NCI-H1694 (cell line): ENCODE results near the gene MICOS13.

ENCODE experiments used
- DNase-seq: peaks from one replicate; lab custom pipeline; 2025; lab: John Stamatoyannopoulos, UW

The MICOS13 gene

DNA sequence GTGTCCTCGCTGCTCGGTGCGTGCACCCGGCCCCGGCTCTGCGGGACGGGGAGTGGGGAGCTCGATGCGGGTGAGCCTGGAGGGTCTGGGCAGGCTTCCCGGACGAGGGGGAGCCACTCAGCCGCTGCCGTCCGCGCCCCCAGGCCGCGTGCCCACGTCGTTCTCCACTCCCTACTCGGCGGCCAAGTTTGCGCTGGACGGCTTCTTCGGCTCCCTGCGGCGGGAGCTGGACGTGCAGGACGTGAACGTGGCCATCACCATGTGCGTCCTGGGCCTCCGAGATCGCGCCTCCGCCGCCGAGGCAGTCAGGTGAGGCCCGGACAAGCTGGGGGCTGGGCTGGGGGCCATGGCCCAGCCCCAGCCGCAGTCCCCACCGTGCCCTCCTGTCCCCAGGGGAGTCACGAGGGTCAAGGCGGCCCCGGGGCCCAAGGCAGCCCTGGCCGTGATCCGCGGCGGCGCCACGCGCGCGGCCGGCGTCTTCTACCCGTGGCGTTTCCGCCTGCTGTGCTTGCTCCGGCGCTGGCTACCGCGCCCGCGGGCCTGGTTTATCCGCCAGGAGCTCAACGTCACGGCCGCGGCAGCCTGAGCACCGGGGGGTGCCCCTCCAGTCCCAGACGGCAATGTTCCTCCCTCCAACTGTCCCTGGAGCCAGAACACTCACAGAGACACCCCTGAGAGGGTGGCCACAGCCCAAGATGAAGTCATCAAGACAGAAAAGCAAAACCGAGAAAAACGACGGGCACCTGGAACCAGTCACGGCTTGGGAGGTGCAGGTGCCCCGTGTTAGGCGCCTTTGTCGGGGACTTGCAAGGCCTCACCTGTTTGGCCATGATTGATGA is 7.3 kb upstream of the MICOS13 start:
- no peak for DNase-seq

DNA sequence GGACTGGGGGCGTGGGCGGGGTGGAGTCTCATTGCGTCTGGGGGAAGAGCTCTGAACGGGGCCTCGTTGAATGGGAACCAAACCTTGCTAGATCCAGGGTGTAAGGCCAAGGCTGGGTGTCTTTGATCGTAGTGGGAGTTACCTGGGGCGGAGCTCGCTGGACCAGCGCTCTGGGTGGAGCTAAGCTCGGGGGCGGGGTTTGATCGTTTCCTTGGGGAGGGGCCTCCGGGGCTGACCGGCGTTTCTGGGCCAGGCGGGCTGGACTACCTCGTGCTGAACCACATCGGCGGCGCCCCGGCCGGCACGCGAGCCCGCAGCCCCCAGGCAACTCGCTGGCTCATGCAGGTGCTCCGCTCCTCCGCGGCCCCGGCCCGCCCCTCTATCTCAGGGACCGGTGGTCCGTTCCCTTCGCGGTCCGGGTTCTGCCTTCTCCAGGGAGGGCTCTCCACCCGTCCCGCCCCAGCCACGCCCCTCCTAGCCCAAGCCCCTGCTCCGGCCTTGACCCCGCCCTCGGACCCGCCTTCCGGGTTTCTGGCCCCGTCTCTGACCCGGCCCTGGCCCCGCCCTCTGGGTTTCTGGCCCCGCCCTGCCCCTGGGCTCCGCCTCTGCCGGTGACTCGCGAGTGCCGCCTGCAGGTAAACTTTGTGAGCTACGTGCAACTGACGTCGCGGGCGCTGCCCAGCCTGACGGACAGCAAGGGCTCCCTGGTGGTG is 6.5 kb upstream of the MICOS13 start:
- DNase-seq, result peak; percentile 86

DNA sequence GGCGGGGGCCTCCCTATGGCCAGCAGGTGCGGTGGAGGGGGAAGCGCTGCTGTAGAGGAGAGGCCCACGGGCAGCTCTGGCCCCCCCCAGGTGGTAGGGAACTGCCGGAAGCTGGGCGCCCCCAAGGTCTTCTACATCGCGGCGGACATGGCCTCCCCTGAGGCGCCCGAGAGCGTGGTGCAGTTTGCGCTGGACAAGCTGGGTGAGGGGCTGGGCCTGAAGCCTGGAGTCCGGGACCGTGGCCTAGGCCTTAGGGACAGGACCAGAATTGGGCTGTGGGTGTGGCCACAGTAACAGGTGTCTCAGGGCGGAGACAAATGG is 6.0 kb upstream of the MICOS13 start:
- no peak for DNase-seq

DNA sequence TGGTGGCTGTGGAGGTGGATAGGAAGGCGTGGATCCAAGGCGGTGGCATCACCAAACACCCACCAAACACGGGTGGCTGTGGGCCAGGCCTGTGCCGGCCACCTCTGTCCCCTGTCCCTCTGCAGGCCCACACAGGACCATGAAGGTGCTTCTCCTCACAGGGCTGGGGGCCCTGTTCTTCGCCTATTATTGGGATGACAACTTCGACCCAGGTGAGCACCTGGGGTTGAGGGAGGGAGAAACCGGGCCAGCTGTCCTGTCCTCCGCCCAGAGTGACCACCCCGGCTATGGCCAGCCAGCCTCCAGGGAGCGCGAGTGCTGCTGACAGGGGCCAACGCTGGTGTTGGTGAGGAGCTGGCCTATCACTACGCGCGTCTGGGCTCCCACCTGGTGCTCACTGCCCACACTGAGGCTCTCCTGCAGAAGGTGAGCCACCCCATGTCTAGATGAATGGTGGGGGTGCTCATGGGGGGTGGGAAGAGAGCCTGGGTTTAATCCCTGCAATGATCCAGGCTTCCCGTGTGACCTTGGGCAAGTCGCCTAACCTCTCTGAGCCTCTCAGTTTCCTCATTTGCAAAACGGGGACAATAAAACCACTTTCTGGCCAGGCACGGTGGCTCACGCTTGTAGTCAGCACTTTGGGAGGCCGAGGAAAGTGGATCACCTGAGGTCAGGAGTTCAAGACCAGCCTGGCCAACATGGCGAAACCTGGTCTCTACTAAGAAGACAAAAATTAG is 4.5 kb upstream of the MICOS13 start:
- no peak for DNase-seq

DNA sequence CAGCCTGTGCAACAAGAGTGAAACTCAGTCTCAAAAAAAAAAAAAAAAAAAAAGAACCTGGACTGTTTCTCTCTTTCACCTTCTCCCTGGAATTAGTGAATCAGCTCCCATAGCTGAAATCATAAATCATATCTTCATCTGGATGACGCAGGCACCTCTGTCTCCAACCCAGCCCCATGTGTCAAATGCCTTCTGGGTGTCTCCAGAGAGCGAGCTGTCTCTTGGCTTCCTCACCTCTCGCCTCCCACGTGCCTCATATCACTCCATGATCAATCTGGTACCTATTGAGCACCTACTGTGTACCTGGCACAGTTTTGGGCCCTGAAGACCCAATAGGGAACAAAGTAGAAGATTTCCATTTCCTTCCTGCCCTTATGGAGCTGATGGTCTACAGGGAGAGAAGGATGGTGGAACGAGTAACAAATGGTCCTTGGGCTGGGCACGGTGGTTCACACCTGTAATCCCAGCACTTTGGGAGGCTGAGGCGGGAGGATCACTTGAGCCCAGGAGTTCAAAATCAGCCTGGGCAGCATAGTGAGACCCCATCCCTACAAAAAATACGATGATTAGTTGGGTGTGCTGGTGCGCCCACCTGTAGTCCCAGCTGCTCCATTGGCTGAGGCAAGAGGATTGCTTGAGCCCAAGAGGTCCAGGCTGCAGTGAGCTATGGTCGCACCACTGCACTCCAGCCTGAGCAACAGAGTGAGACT is 3.0 kb upstream of the MICOS13 start:
- DNase-seq, result no peak

DNA sequence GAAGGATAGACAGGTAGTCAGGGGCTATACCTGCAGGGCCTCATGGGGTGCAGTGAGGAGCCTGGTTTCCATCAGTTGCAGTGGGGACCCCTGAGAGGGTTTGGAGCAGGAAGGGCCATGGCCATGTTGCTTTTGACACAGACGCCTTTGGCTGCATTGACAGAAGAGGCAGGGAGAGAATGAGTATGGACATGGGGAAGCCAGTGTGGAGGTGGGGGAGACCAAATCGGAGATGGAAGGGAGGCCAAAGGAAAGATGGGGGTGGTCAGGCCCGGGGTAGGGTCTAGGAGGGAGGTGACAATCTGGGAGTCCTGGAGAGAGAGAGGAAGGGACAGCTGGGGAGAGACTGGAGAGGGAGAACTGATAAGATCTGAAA is 1.8 kb upstream of the MICOS13 start:
- no peak for DNase-seq

DNA sequence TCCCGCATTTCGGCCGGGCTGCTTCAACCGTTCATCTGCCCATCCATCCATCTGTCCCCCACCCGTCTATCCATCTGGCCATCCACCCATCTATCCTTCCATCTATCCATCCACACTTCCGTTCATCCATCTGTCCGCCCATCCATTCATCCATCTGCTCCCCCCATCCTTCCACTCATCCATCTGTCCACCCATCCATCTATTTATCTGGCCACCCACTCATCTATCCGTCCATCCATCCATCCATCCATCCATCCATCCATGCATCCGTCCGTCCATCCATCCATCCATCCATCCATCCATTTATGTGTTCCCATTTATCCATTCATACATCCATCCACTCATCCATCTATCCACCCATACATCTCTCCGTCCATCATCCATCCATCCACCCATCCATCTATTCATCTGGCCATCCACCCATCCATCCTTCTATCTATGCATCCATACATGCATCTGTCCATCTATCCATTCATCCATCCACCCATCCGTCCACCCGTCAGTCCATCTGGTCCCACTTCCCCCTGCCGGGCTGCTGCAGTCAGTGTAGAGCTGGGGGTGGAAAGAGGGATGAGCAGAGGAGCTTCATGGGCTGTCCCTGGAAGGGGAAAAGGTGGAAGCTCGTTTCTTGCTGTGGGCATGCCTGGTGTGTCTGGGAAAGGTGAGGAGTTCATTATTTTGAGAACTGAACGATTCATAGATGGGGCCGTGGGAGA is 1.2 kb upstream of the MICOS13 start:
- DNase-seq, result no peak

DNA sequence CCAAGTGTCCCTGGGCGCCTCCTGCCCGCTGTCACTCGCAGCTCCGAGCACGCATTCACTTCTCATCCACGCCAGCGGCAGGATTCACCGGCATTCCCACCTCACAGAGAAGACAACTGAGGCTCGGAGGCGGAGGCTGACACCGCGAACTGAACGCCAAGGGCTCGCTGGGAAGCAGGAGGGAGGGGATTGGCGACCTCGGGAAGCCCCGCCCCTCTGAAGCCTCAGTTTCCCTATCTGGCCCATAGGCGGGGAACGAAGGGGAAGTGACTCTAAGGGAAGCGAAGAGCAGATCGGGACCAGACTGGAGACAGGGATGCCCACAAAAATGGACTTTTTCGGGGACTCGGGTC is 256 bp downstream of the MICOS13 start:
- DNase-seq, result no peak

DNA sequence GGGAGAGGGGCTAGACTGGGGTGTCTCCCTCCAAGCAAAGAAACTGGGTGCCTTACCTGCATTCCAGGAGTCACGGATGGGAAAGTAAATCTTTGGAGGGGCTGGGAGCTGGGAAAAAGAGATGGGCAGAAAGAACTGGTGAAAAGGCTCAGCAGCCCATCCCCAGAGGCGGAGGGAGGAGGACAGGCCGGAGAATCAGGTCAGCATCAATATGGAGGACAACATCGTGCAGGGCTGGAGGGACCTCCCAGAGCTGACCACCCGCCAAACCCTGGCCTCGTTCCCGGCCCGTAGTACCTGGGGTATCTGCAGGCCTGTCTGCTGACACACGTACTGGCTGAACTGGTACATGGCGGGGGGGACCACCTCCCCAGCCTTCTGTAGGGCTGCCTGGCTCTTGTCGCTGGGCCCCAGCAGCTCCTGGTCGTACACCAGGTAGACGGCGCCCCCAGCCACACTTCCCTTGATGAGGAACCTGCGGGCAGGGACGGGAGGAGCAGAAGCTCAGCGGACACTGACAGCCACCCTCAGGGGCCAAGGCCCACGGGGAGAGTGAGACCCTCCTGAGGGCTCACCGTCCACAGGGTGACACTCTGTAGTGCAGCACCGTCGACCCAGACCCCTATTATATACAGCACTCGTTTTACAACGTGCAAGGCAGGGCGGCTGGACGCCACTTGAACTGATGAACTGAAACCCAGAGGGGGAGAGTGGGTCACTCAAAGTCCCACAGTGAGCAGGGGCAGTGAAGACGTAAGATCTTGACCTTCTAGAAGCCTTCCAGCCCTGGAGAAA is 830 bp downstream of the MICOS13 start:
- DNase-seq, result no peak

DNA sequence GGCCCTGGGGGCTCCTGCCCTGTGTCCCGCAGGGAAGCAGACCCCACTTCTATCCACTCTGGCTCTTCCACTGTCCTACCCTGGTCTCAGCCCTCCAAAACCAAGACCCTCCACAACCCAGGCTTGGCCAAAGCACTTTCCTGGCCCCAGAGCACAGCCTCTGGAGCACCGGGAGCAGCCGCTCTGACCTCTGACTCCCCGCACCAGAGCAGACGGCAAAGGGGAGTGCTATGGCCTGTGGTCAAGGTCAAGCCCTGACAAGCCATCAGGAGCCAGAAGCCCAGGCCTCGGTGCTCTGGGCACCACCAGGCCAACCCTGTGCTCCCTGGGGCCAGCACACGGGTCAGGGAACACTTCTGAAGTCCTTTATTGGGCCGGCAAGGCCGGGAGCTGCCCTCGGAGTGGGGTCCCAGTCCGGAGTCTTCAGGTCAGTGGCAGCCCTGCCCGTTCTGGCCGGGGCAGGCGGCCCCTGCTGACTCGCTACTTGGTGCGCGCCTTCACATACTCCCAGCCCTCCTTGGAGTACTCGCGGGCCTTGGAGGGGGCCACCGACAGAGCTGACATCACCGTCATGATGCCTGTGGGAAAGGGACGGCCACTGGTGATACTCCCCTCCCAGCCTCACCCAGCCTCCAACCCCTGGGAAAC is 2.1 kb downstream of the MICOS13 start:
- DNase-seq, result no peak

DNA sequence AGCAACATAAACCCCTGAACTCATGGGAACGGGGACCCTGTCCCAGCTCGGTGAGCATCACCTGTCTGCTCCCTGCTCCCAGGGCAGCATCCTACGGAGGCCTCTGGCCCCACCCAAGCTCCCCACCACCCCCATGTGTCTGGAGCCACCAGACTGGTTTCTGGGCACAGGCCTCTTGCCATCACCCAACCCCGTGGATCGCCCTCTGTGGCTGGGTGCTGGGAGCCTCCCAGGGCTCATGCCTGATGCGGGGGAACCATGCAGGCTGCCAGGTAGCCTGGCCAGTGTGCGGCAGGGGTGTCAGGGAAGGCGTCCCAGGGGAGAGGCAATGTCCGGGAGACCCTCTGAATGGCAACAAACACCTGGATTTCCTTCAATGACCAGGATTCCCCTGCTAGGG is 2.7 kb downstream of the MICOS13 start:
- DNase-seq, result no peak

DNA sequence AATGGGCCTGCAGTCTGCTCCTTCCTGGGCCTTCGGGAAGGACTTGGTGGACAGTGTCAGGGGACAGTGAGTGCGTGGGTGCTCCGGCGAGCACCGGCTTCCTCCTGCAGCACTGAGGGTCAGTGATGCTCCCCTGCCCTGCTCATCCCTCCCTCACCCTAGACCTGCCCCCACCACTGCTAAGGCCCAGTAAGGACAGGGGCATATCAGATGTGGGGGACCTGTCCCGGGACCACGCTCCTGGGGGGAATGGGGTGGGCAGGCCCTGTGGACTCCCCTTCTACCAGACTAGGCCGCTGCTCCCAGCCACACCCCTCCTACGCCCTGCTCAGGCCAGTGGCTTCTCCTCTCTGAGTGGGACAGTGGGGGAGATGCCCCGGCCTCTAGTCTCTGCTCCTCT is 3.2 kb downstream of the MICOS13 start:
- no peak for DNase-seq

DNA sequence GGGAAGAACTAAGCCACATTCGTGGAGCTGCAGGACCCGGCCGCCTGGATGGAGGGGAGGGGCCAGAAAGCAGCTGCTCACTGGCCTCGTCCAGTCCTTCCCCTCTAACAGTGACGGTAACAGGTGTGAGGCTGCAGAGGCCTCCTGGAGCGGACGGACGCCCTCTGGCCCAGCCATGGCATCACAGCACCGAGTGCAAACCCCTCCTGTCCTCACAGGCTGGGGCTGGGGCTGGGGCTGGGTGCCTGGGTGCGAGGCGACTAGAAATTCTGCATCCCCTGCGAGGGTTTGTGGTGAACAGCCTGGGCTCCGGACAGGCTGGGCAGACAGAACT is 3.6 kb downstream of the MICOS13 start:
- no peak for DNase-seq

DNA sequence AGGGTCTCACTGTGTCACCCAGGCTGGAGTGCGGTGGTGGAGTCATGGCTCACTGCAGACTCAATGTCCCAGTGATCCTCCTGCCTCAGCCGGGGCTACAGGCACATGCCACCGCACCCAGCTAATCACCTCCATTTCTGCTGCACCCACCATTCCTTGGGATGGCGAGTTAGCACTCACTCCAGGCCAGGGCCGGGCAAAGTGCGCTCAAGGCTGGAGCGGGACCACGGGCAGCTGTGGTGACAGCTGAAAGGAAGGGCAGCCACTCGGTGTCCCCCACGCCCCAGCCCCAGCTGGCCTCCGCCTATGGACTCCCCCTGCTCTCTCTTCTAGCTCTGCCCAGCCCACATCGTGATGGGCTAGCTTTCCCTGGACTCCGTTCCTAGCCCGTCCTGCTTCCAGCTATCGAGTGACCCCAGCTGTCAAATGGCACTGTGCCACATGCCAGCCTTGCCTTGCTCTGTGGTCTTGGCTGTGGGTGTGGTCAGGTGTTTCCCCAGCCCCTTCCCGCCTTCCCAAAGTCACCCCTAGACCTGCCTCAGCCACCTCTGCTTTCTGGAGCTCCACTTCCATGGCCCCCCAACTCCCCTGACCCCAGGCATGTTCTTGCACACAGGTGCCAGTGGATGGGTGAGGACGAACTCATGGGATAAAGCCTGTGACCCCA is 4.1 kb downstream of the MICOS13 start:
- DNase-seq, result no peak

DNA sequence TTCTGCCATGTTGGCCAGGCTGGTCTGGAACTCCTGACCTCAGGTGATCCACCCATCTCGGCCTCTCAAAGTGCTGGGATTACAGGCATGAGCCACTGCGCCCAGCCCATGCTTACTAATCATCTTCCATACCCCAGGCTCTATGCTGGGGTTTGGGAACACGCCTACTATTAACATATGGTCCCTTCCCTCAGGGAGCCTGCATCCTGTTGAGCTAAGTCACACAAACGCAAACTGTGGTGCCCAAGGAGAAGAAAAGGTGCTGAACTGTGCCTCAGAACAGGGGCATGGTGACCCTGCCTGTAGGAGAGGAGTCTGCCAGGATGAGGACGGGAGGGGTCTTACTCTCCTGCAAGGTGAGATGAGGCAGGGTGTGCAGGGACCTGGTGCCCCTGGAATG is 5.6 kb downstream of the MICOS13 start:
- DNase-seq, result no peak

DNA sequence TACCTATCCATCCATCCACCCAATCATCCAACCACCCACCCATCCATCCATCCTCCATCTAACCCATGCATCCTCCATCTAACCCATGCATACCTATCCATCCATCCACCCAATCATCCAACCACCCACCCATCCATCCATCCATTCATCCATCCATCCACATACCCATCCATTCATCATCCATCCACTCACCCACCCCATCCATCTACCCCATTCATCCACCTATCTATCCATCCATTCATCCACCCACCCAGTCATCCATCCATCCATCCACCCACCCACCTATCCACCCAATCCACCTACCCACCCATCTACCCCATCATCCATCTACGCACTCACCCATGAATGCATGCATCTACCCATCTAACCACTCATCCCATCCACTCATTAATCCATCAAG is 6.6 kb downstream of the MICOS13 start:
- DNase-seq, result no peak

DNA sequence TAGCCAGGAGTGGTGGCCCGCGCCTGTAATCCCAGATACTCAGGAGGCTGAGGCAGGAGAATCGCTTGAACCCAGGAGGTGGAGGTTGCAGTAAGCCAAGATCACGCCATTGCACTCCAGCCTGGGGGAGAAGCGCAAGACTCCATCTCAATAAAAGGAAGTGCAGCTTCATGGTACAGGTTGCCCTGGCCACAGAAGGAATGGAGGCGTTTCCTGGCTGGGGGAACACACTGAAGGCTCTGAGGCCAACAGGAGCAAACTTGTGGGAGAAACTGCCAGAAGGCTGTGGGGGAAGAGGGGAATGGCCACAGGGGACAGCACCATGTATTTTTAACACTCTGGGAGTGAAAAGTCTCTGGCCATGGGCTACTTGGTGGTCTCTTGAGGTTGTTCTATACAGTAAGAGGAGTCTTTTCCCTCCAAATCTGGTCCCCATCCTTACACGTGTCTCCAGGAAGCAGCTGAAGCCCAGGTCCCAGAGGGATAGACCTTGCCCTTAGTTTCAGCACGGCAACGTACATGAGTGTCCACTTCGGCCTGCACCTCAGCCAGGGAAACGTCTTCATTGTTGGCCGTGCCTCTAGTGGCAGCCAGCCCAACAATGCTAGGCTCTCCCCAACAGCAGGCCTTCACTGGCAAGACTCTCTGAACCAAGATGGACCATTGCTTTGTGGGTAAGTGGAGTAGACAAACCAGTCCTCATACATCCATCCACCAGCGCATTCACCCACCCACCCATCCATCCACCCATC is 7.4 kb downstream of the MICOS13 start:
- no peak for DNase-seq

DNA sequence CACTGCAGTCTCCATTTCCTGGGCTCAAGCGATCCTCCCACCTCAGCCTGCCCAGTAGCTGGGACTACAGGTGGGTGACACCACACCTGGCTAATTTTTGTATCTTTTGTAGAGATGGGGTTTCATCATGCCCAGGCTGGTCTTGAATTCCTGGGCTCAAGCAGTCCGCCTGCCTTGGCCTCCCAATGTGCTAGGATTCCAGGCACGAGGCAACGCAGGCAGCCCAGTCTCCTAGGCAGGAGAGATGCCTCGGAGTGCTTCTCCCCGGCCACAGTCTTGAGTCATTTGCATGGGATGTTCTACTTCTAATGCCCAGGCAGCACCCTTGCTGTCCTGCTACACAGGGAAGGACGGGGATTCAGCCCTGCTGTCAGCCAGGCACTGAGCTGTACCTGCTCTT is 8.7 kb downstream of the MICOS13 start:
- DNase-seq, result no peak

DNA sequence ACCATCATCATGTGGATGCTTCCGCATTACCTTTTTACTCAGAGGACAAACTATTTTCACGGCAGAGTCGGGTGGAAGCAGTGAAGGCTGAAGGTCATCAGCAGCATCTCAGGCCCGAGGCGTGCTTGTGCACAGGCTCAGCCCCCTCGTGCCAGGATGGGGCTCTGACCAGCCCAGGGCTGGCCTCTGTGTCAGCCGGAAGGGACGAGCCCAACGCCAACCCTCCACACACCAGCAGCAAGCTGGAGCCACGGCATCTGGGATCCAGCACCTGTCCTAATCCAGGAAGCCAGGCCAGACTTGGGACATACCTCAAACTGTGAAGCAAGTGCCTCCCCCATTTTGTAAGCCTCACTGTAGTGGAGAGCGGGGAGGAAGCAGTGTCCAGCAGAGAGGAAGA is 11.1 kb downstream of the MICOS13 start:
- DNase-seq, result no peak
